ENCODE measurements around the gene SHOC2.

DNA sequence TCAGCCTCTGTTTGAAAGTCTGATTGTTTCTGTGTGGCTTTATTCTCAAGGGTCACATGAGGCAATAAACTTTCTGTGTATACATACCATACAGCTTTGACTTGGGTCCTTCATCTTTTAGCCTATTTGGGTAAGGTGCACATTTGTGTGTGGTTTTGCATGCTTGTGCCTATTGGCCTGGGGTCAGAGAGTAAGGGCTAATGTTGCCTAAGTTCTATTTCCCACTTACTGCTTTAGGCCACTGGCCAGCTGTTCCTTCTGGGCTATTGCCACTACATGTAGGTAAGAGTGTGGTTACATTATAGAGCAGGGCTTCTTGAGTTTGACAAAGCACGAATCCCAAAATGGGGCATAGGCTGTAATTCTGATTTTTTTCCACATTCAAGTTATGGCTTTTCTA lies 22.2 kb upstream of the SHOC2 start:
- TF ChIP-seq POLR2A (IDR thresholded peaks at IDR 0.05) (no peak), POLR2AphosphoS5 (IDR thresholded peaks at IDR 0.05) (no peak)
